IPS-20b (cell line): Measurements from ENCODE around the gene FRRS1.

ENCODE experiments used
- H3K27ac ChIP-seq: one replicate; pipeline ENCODE4 v1.5.1; 2013; ENCODE audit warnings: low read length
- H3K27me3 ChIP-seq: 2 replicates; pipeline ENCODE4 v1.6.1; 2013; ENCODE audit warnings: mild to moderate bottlenecking, low read length, inconsistent platforms; ENCODE audit not compliant: insufficient read depth
- H3K36me3 ChIP-seq: 2 replicates; pipeline ENCODE4 v1.6.1; 2013; ENCODE audit warnings: low read depth, mild to moderate bottlenecking, inconsistent platforms, low read length, moderate library complexity; ENCODE audit not compliant: insufficient read depth
- H3K4me1 ChIP-seq: 2 replicates; pipeline ENCODE4 v1.6.1; 2013; ENCODE audit warnings: mild to moderate bottlenecking, control low read depth, inconsistent platforms, low read length, moderate library complexity; ENCODE audit not compliant: insufficient read depth
- H3K4me3 ChIP-seq: 2 replicates; pipeline ENCODE4 v1.5.1; 2013; ENCODE audit warnings: mild to moderate bottlenecking, low read length, inconsistent platforms
- H3K9ac ChIP-seq: 2 replicates; pipeline ENCODE4 v1.6.1; 2013; ENCODE audit warnings: low read depth, mild to moderate bottlenecking, inconsistent platforms, low read length, moderate library complexity
- H3K9me3 ChIP-seq: 2 replicates; pipeline ENCODE4 v1.6.1; 2013; ENCODE audit warnings: mild to moderate bottlenecking, low read depth, low read length, inconsistent platforms; ENCODE audit not compliant: insufficient read depth

FRRS1 gene

DNA sequence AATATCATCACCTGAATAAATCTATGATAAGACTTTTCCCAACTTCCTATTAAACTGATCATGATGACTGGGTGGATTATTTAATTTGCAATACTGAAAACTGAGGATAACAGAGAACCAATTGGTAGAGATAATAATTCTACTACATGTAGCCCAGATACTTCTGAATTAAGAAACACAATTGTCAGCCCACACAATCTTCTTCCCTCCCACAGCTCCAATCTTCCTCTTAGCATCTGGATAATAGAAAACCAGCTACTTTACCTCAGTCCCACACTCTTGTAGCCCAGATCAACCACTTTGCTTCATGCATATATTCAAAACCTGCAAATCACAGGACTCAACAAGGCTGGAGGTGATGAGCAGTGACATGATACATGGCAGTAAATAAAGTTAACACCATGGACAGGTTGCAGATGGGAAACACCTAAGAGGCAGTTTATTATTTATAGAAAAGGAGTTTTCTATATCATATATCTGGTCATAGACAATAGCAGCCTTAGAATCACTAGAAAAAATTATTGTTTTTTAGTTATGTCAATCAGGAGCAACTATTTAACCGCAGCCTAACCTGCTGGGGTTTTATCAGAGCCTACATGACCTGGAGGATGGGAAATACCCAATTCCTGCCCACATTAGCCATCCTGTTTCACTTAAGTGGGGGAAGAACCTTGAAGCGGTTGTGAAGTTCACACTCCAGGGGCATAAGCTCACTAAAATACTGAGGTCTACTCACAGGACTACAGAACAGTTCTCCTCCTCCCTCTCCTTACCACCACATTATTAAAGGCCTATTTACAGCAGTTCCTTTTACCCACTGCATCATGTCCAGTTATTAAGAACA, 16.7 kb downstream of the FRRS1 start:
- Histone ChIP-seq H3K27me3 (no peaks in the 10 kb centered on the region), H3K36me3 (no peaks in the 10 kb centered on the region), H3K9ac (no peak overlapping the region), H3K27ac (no peak overlapping the region), H3K4me1 (no peaks in the 10 kb centered on the region), H3K4me3 (no peak overlapping the region), H3K9me3 (no peaks in the 10 kb centered on the region)

DNA sequence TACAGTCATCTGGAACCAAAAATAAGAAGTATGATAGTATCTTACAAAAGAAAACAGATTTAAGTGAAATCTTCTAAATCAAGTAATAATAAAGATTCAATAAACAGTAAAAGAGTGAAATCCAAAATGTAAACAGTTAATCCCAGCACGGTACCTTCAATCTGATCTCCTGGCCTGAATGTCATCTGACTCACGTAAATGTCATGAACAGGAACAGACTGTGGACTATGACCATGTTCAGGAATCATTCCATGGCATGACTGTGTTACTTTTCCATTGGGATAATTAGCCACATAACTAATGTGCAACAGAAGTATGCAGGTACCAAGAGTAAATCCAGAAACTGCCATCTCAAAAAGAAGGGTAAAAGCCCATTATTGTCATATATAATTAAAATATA, 18.0 kb downstream of the FRRS1 start:
- Histone ChIP-seq H3K9me3 (no peaks in the 10 kb centered on the region), H3K4me3 (no peak overlapping the region), H3K36me3 (no peaks in the 10 kb centered on the region), H3K27me3 (no peaks in the 10 kb centered on the region), H3K4me1 (no peaks in the 10 kb centered on the region), H3K27ac (no peak overlapping the region), H3K9ac (no peak overlapping the region)

DNA sequence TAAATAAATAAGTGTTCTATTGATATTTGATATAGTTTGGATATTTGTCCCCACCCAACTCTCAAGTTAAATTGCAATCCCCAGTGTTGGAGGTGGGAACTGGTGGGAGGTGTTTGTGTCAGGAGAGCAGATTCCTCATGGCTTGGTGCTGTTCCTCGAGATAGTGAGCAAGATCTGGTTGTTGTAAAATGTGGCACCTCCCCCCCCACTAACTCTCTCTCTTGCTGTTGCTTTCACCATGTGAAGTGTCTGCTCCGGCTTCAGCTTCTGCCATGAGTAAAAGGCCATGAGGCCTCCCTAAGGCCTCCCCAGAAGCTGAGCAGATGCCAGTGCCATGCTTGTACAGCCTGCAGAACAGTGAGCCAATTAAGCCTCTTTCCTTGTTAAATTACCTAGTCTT, 20.8 kb downstream of the FRRS1 start:
- Histone ChIP-seq H3K9ac (no peak overlapping the region), H3K4me1 (no peaks in the 10 kb centered on the region), H3K9me3 (no peaks in the 10 kb centered on the region), H3K27ac (no peak overlapping the region), H3K36me3 (peaks cover 12% of the 10 kb centered on the region), H3K27me3 (no peaks in the 10 kb centered on the region), H3K4me3 (no peak overlapping the region)

DNA sequence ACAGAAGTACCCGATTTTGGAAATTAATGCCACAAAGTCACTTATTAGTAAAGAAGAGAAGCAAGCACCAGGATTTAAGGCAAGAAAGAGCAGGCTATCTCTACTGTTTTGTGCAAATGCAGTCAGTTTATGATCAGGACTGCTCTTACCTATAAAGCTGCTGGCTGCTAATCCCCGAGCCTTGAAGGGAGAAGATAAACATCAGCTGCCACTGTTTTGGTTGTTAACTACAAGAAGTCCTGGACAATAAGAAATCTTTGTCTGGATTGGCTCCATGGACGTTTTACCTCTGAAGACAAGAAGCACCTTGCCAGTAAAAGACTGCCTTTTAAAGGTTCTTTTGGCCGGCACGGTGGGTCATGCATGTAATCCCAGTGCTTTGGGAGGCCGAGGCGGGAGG, 21.4 kb downstream of the FRRS1 start:
- Histone ChIP-seq H3K27ac (no peak overlapping the region), H3K27me3 (no peaks in the 10 kb centered on the region), H3K4me1 (no peaks in the 10 kb centered on the region), H3K9me3 (no peaks in the 10 kb centered on the region), H3K36me3 (peaks cover 12% of the 10 kb centered on the region), H3K9ac (no peak overlapping the region), H3K4me3 (no peak overlapping the region)

DNA sequence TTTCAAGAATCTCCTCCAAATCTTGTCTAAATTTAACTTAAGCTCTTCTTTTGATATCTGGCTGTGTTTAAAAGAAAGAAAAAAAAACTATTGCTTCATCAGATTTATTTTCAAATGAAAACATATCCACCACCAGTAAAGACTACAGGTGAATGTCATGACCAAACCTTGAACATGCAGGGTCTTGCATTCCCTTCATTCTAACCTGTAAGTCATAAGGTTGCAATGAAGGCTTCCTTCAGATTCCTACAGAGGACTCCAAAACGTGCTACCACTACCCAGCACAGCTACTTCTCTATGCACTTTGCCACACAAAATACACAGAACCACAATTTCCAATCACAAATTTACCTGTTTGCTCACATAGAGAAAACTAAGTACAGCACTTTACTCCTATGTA, 26.3 kb downstream of the FRRS1 start:
- H3K27me3 ChIP-seq: no peaks in the 10 kb centered on the region
- no peaks in the 10 kb centered on the region for H3K4me1 ChIP-seq
- H3K9ac ChIP-seq: no peak overlapping the region
- H3K4me3 ChIP-seq: no peak overlapping the region
- no peak overlapping the region for H3K27ac ChIP-seq
- H3K9me3 ChIP-seq: no peaks in the 10 kb centered on the region
- H3K36me3 ChIP-seq: peaks cover 12% of the 10 kb centered on the region

DNA sequence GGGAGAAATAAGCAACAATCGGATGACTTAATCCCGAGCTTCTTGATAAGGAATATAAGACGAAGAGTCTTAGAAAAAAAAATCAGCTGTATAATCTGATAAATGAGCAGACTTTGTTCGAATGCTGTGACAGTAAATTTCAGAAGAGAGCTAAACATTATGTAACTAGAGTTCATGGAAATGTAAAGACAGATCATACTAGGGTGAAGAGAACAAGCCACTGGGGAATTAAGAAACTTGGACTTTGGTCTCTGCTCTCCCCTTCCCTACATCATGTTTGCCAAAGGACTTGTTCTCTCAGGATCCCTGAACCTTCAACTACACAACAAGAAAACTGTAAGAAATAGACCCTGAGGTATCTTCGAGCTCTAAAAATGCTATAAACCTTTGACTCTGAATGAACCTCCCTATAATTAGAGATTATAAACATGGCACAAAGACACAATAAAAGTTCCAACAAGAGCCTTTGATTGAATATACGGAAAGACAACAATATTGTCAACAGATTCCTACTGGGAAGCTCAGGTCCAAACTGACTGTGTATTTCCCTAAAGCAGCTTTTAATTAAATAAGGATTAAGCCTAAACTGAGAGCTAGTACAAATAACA, 27.5 kb downstream of the FRRS1 start:
- peaks cover 12% of the 10 kb centered on the region for H3K36me3 ChIP-seq
- no peaks in the 10 kb centered on the region for H3K9me3 ChIP-seq
- no peak overlapping the region for H3K9ac ChIP-seq
- no peak overlapping the region for H3K4me3 ChIP-seq
- no peaks in the 10 kb centered on the region for H3K27me3 ChIP-seq
- no peaks in the 10 kb centered on the region for H3K4me1 ChIP-seq
- H3K27ac ChIP-seq: no peak overlapping the region

DNA sequence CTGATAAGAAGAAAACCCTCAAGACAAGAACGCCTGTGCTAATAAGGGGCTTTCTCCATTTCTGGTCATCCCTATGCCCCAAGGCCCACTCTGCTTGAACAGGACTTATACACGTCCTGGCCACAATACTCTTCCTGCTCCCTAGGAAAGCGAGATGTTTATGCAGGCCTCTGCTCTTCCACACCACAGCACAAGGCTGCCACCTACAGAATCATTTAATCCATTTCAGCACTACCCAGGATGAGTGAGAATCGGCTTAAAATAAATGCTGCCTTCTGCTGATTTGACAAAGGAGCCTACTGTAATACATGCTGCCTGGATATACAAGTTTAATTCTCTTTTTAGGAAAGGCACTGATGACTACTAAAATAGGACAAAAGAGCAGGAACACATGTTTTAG, 29.4 kb downstream of the FRRS1 start:
- Histone ChIP-seq H3K27me3 (no peaks in the 10 kb centered on the region), H3K9me3 (no peaks in the 10 kb centered on the region), H3K36me3 (peaks cover 6% of the 10 kb centered on the region), H3K4me3 (no peak overlapping the region), H3K4me1 (no peaks in the 10 kb centered on the region), H3K9ac (no peak overlapping the region), H3K27ac (no peak overlapping the region)

DNA sequence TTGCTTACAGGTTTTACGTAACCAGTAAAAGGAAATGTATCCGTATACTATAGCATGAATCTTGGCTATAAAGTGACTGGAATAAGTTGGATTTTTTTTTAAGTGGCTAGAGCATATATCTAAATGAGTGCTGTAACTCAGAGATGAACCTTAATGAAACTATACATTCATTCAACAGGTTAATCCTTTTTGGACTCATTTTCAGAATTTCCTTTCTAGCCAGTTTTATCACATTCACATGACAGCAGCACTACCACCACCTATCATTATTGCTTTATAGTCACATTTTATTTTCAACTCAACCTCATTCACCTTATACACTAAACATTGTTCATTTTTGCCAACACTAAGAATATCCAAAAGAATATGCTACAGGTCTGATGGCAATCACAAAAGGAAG, 30.6 kb downstream of the FRRS1 start:
- Histone ChIP-seq H3K27me3 (no peaks in the 10 kb centered on the region), H3K4me3 (no peak overlapping the region), H3K36me3 (no peaks in the 10 kb centered on the region; the same call in 1 of the 2 replicates), H3K27ac (no peak overlapping the region), H3K9me3 (no peaks in the 10 kb centered on the region), H3K4me1 (no peaks in the 10 kb centered on the region), H3K9ac (no peak overlapping the region)

DNA sequence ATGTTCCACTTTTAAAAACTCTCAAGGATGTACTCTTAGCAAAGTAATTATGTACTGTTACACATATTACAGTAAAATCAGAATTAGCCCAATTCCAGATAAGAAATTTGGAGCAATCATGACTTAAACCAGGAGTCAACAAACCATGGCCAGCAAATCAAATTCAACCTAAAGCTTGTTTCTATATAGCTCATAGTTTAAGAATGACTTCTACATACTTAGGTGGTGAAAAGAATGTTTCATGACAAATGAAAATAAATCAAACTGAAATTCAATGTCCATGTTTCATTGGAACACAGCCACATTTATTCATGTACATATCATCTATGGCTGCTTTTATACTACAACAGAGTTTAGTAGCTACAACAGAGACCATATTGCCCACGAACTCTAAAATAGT, 35.1 kb downstream of the FRRS1 start:
- Histone ChIP-seq H3K4me1 (peaks cover 4% of the 10 kb centered on the region; the same call in 1 of the 2 replicates), H3K27me3 (no peaks in the 10 kb centered on the region), H3K36me3 (no peaks in the 10 kb centered on the region), H3K4me3 (no peak overlapping the region), H3K27ac (no peak overlapping the region), H3K9me3 (no peaks in the 10 kb centered on the region), H3K9ac (no peak overlapping the region)

DNA sequence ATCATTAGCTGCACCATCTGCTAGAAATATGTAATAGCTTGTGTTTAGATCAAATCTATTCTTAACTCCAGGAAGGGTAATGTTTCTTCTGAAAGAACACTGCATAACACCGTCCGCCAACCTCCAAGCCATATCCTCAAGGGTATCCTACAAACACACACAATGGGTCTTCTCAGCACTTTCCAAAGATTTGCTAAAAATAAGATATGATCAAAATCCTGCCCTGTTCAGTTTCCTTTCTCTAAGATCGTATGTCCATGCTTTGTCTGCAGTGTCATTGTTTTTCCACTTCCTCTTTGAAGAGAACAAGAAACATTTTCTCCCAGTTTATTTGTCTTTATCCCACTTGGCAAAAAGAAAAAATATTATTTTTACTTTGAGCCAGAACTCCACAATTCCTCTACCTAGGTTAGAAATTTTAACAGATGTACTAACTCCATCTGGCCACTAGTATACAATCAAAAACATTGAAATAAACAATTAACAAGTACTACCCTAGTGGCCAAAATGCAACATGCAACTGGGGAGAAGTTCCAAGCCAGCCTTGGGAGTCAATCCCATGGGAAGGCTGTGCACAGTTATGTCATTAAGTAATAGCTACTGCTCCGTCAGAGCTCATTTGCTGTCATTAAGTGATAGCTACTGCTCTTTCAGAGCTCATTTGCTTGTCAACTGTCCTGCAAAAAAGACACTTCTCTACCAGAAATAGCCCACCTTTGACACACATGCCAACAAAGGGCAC, 37.8 kb downstream of the FRRS1 start:
- no peak overlapping the region for H3K9ac ChIP-seq
- H3K4me3 ChIP-seq: no peak overlapping the region
- H3K27me3 ChIP-seq: no peaks in the 10 kb centered on the region
- H3K36me3 ChIP-seq: no peaks in the 10 kb centered on the region
- no peaks in the 10 kb centered on the region for H3K9me3 ChIP-seq
- H3K4me1 ChIP-seq: peaks cover 7% of the 10 kb centered on the region; the same call in 1 of the 2 replicates
- no peak overlapping the region for H3K27ac ChIP-seq

DNA sequence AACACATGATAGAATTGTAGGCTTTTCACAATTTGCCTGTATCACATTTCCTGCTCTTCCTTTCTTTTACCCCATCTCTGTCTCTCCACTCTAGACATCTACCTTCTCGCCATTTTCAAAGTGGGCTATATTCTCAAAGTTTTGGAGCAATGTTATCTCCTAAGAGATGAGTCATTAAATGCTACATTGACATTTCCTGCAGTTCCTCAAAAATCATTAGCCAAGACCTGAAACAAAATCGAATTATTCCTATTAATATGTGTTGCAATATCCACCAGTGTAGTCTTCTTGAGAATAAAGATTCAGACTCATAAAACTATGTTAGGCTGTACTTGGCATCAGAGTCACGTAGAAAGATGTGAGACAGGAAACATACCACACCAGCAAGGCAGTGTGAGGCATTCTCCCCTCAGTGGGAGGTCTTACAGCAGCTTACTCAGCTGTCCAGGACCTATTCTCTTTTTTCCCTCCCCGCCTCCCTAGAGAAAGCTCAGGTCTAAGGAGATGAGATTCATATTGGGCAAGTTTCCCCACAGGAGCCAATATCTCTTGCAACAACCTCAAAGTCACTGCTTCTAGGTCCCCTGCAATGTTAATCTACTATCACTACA, 38.8 kb downstream of the FRRS1 start:
- Histone ChIP-seq H3K4me3 (no peak overlapping the region), H3K36me3 (no peaks in the 10 kb centered on the region), H3K27ac (no peak overlapping the region), H3K9ac (no peak overlapping the region), H3K9me3 (no peaks in the 10 kb centered on the region), H3K27me3 (no peaks in the 10 kb centered on the region), H3K4me1 (peaks cover 7% of the 10 kb centered on the region; the same call in 1 of the 2 replicates)
